GM19328 (cell line): ENCODE data around the gene OR2A42.
"Not testable (repeated sequence)": the region's sequence is repeated elsewhere in the genome, so short reads cannot be mapped to it uniquely, and the experiment has no call there.

Source experiments
- ATAC-seq: cut with Tn5 transposase; IDR thresholded peaks from one replicate; pipeline ENCODE4 v1.9.1; 2021; ENCODE audit warnings: mild to moderate bottlenecking, moderate library complexity; ENCODE audit not compliant: unreplicated experiment

The OR2A42 gene, protein sequence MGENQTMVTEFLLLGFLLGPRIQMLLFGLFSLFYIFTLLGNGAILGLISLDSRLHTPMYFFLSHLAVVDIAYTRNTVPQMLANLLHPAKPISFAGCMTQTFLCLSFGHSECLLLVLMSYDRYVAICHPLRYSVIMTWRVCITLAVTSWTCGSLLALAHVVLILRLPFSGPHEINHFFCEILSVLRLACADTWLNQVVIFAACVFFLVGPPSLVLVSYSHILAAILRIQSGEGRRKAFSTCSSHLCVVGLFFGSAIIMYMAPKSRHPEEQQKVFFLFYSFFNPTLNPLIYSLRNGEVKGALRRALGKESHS

DNA sequence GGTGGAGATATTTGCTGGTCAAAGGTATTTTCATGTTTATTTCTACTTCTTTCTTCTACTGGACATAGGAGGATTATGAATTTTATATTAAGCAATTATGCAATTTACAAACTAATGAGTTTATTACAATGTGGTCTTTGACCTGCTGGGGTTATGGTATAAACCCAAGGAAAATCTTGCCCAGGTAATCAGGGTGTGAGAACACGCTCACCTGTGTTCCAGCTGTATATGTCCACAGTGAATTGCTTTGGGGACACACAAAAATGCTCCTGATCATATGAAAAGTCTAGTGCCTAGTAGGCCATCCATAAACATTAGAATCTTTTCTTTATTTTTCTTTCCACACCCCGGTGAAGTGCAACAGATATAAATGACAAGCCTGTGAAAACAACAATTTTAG lies at the start of gene OR2A42:
Gene OR2A42, minus strand, starts transcription at position 241 of the 400 bp plus-strand sequence. CDS start 6,762 bp downstream, outside the sequence.
- not testable (repeated sequence) for ATAC-seq

DNA sequence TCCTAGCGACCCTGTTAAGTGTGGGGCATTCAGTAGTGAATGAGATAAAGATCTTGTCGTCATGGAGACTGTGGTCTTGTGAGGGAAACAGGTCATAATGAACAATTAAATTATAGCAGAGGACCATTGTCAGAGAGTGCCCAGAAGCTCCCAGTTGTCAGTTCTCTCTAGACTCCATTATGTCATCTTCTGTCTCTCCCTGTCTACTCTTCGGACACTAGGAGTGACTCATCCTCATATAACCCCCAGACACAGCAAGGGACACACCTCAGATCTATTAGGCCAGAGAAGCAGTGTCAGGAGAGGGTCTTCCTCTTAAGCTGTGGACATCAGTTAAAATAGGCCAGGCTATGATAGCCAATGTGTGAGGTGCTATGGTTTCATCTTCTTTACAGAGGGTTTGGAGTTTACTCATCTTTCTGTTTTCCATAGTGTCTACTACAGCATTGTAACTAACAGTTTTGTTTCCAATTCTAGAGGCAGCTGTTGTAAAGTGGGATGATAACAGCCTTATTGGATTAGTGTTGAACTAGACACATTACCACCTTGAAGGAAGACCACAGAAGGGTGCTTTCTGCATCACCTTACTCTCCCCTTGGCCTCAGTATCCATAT lies 47.9 kb upstream of the OR2A42 start:
- ATAC-seq: not testable (repeated sequence)

DNA sequence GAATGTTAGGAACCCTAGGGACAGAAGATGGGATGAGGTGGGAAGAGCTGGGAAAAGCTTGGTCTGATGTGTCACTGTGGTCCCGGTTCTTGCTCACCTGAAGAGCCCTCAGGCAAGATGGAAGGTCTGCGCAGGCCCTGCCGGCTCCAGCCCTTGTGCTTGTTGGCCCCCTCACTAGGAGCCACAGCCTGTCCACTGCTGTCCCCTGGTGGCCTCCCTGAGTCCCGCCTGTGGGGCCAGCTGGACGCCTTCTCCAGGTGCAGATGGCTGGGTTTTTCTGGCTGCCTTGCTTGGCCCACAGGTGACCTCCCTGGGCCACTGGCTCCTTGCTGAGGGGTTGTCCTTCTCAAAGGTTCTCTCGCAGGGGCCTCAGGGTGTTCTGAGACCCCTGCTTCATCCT lies 44.3 kb upstream of the OR2A42 start:
- not testable (repeated sequence) for ATAC-seq

DNA sequence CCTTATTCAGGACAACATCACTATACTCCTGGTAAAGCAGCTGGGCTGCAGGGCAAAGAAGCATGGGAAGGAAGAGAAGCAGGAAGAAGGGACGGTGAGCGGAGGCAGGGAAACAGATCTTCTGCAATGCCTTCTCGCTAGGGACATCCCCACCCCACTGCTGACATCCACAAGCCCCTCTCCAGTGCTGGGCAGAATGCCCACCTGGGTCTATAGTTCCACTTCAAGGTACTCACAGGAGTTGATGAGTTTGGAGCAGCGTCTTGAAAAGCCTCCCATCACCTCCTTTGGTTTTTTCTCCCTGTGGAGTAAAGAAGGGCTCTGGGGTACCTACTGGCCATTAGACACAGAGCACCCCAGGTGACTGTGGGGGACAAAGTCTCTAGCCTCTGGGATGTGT lies 43.1 kb upstream of the OR2A42 start:
- ATAC-seq: not testable (repeated sequence)

DNA sequence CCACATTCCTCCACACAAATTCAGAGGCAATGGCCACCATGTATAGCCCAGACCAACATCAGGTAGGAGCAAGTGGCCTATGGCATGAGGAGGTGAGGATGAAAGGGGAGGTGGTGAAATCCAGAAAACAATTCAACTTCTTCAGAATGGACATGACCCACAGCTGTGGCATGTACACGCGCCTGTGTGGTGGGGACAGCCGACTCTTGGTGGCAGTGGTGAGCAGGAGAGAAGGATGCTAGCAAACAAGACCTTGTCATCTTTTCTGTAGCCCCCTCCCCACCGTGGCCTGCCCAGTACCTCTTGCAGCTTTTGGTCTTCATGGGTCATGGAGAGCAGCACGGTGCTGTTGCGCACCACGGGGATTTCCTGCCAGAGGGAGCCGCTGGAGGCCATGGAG lies 42.6 kb upstream of the OR2A42 start:
- not testable (repeated sequence) for ATAC-seq

DNA sequence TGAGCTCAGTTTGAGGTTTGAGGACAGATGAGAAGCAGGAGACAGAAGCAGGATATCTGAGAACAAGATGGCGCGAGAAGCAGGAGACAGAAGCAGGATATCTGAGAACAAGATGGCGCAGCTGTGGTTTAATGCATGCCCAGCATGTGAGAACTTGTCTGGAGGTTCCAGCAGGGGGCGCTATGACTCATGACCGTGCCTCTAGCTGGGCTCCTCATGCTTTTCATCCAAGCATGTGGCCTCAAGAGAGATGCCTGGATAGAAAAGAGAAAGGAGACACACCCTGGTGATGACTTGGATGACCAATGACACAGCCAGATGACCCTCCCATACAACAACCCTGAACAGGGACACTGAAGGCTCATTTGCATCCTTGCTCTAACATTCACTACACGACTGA lies 40.6 kb upstream of the OR2A42 start:
- ATAC-seq: not testable (repeated sequence)

DNA sequence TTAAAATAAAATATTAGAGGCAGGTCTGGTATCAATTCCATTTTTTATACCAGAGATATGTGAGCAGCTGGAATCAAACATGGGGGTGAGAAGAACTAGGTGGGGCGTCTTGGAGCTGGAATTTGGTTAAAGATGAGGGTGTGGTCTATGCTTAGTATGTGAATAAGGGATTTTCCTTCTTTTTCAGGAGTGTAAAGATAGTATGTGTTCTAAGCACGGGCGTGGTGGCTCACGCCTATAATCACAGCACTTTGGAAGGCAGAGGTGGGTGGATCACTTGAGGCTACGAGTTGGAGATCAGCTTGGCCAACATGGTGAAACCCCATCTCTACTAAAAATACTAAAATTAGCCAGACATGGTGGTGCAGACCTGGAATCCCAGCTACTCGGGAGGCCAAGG lies 35.9 kb upstream of the OR2A42 start:
- ATAC-seq: not testable (repeated sequence)

DNA sequence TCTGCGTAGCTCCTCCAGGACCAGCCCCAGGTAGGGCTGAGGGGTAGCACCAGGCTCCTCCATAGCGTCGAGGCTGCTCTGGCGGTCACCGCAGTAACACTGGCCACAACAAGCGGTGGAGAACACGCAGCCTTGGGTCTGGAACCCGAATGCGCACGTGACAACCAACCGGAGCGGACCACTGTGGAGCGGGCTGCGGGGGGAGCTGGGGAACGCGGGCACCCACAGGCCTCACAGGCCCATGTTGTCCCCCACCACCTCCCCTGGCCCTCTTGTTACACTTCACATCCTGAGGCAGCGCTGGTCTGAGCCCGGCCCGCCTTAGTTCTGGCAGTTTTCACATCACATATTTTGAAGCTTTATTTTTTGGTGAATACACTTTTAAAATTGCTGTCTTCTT lies 29.8 kb upstream of the OR2A42 start, which contains the start of gene CTAGE8:
Gene CTAGE8, minus strand, starts transcription at position 101 of the 400 bp plus-strand sequence. Its CDS starts 38 bp downstream, at position 63.
- ATAC-seq: not testable (repeated sequence)

DNA sequence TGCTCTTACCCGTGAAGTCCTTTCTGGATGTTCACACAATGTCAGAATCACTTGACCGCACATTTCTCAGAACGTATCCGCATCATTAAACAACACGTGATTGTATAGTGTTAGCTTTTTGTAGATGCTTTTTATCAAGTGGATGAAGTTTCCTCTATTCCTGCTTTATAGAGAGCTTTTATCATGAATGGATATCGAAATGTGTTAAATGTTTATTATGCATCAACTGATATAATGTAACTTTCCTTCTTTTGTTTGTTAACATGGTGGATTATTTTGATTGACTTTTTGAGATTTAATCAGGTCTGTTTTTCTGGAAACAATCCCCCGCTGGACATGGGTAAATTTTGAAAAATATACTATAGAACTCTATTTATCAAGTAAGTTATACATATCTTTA lies 25.3 kb upstream of the OR2A42 start, which contains the start of gene OR2A7:
Gene OR2A7, minus strand, starts transcription at position 101 of the 400 bp plus-strand sequence. CDS start 5,164 bp downstream, outside the sequence.
- ATAC-seq: not testable (repeated sequence)

DNA sequence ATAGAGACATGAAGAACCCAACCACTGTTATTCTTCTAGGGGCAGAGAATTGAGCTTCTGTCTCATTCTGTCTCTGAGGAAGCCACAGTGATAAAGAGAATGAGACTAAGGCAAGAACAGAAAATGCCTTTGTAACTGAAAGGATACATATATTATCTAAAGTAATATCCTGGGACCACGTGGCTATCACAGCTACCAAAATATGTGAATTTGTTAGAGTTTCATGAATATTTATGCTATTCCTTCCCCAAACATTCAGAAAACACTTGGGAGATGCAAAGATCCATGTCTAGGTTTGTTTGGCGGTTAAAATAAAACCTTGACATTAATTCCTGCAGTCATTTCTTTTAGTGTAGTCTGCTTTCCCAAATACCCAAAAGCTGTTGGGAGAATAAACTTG lies 22.7 kb upstream of the OR2A42 start:
- ATAC-seq: not testable (repeated sequence)

DNA sequence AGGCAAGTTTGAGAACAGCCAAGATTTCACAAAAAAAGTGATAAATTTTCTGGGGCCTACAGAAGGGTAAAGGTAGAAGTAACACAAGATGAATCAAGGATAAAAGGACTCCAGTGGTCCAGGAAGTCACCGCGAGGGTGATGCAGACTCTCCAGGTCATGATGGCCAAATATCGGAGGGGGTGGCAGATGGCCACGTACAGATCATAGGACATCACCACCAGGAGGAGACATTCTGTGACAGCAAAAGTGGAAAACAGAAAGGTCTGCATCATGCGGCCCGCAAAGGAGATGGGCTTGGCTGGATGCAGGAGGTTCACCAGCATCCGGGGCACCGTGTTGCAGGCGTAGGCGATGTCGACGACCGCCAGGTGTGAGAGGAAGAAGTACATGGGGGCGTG lies 19.7 kb upstream of the OR2A42 start:
- not testable (repeated sequence) for ATAC-seq

DNA sequence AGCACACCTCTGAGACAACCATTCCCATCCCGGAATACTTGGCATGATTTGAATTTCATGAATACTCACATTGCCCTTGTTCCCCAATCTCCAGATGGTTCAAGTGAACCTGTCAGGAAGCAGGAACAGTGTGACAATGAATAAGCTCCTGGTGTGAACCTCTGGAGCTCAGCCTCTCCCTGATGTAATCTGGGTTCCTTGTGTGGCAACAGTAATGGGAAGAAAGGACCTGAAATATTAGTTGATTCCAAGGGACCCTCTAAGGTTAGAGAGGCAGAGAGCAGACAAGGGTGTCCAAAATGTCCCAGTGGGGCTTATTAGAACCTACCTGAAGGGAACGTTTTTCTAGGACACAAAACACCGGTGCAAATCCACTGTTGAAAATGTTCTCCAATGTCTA lies 16.7 kb upstream of the OR2A42 start:
- ATAC-seq: no peak

DNA sequence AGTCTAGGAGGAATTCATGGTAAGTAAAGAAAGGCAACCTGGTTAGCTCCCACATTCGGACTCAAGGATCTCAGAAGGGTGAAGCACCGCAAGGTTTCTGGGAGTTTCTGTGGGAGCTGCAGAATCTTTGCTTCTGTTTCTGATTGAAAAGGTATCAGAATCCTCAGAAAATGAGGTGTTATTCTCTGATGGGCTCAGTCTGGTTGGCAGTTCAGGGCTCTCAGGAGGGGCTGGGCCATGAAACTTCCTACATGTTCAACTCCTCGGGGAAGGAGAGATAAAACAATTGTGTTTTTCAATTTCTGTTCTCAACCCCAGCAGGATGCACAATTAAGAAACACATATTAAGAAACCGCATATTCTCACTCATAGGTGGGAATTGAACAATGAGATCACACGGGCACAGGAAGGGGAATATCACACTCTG lies 16.1 kb upstream of the OR2A42 start:
- no peak for ATAC-seq

DNA sequence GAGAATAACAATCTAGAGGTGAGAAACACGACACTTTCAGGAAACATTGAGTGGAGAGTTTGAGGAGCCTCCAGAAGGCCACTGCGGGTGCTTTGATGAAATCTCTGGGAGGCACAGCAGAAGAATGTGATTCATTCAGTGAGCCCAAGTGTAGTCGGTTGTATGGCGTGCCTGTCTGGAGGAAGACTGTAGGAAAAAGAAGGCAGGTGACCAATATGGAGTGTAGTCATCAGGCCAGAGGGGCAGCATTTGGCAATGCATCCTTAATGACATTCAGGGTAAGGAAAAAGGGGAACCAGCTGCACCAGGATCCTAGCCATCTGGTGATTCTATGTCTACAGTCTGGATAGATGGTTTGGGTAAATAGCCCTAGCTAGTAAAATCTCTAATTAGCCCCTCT lies 12.9 kb upstream of the OR2A42 start:
- ATAC-seq: not testable (repeated sequence)

DNA sequence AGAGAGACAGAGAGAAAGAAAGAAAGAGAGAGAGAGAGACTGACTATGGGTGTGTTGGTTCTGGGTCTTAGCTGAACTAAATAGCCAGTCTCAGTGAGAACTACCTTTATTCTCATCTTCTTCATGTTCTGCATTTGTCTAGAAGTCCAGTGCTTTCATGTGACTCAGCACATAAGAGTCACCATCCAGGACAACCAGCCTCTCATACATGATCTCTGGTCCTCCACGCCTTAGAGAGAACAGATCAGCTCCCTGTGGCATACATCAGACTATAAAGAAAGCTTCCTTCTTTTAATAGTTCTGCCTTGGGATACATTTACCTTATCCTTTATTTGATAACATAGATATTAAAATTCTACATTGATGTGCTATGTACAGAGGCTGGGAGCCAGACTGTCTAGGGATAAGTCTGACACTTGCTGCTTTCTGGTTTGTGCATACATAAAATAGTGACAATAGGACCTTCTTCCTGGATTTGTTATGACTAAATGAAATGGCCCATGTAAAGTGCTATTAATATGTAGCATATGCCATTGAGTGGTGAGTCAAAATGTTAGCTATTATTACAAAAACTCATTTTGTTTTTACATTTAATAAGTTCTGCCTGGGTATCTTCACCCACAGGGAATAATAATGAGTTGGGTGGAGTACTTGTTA lies 8.4 kb upstream of the OR2A42 start:
- not testable (repeated sequence) for ATAC-seq

DNA sequence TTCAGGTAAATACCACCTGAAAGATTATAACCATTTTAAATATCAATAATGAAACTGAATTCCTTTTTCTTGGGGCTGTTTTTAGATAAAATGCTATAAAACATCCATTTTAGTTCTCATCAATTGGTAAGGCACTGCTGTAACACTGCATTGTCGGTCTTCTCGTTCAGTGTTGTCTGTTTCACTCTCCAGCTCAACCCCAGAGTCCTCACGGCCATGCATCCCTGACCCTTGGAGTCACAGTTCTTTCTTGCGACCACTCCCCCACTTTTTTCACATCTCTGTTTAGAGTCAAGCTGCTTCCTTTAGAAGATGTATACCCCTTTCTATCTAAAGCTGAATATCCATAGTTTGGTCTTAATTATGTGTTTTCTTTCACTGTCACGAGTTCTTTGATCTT lies 7.6 kb upstream of the OR2A42 start:
- not testable (repeated sequence) for ATAC-seq

DNA sequence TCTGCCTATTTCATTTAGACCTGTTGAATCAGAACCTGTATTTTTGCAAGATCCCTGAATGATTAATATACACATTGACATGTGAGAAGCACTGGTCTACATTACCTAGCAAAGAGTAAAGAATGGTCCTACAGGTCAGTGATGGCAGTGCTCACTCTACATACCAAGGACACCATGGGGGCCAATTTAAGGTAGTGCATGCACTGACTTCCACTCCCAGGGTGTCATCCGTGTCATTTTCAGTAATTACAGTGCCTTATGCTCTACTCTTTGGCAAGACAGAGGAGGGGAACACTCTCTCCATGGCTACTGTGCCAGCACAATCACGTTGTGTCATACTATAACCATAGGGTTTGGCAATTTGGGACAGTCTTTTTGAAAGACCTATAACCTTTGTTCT lies 6.0 kb upstream of the OR2A42 start:
- not testable (repeated sequence) for ATAC-seq

DNA sequence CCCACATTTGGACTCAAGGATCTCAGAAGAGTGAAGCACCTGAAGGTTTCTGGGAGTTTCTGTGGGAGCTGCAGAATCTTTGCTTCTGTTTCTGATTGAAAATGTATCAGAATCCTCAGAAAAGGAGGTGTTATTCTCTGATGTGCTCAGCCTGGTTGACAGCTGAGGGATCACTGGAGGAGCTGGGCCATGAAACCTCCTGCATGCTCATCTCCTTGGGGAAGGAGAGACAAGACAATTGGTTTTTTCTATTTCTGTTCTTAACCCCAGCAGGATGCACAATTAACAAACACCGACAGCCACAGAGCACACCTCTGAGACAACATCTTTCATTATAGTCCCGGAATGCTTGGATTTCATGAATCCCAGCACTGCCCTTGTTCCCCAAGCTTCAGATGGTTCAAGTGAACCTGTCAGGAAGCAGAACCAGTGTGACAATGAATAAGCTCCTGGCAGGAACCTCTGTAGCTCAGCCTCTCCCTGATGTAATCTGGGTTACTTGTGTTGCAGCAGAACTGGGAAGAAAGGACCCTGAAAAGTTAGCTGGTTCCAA lies 799 bp downstream of the OR2A42 start:
- not testable (repeated sequence) for ATAC-seq

DNA sequence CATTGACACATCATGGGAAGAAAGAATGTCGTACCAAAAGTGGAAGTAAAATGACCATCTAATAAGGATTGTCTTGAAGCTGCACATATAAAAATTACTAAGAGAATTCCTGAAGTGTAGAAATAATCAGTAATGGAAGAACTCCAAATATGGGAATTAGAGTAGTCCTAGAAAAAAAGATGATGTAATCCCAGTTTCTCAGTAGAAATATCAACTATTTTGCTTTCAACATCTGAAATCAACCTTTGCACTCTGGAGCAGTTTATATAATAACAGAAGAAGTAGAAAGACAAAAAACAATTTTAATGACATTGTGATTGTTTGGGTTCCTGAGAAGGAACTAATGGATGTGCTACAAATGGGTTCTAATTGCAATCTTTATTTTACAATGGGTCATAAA lies 6.4 kb downstream of the OR2A42 start:
- not testable (repeated sequence) for ATAC-seq

DNA sequence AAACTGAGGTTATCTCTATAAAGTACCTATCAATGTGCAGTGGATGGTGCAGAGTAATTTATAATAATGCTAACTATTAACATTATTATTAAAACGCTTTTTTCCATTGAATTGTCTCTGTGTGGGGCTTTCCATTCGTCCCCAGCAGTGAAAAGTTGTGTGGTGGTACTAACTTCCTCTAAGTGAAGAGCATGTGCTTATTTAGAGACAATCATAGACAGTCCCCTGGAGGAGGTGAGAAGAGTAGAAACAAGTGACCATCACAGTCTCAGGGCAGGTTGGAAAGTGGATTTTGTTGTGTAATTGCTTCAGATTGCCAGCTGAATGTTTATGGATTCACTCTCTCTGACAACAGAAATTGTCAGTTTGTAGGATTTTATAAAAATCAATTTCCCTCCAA lies 8.4 kb downstream of the OR2A42 start:
- ATAC-seq: not testable (repeated sequence)

DNA sequence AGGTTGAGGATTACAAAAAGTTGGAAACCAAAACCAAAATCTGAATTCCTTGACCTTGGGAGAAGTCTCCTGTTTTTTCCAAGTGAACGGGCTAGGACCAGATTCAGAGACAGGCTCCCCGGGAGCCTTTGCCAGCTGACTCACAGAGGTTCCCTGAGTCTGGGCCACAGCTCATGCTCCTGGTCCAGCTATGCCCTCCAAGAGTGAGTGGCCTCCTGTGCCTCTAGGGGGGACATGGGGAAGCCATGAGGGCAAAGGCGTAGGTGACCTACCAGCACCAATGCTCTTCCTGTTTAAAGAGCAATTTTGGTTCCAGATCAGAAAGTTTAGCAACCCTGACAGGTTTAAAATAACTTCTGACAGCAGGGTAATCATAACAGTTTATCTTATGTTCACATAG lies 10.6 kb downstream of the OR2A42 start:
- ATAC-seq: not testable (repeated sequence)
